Measurements from ENCODE around the gene RADIL. TPM values are rescaled to one million over a fixed set of nuclear protein-coding genes. Genes with fewer than 3 reads are reported as not detected.

The RADIL gene
- total and polyA plus RNA-seq, 2 of the 13 experiments (the other 11 are each of a cell fraction or from before 2014, with no cell fraction given), result 0.05 to 0.09 TPM

GRCh38 chr7:4782333-4783291, 100.9 kb downstream of the RADIL start:
- no peak overlapping the region for H3K9ac ChIP-seq (ENCODE audit: insufficient read depth, low read depth, low read length)
- H3K4me2 ChIP-seq (ENCODE audit: low read depth, low read length), result no peak overlapping the region
- WGBS (ENCODE audit: low lambda C conversion rate), result 97% methylated on average over 18 of the region's 36 CpGs
- peaks cover 13 to 37% of the 10 kb centered on the region in 2 experiments; a peak in 4 of 5 replicates for H3K36me3 ChIP-seq (replicated peaks in 1 of 2; ENCODE audit: control insufficient read depth in 1 of 2, insufficient read depth in 2 of 2, low read length in 2 of 2)
- H3K4me3 ChIP-seq (replicated peaks in 1 of 3; ENCODE audit: insufficient read depth in 1 of 3, low read depth in 2 of 3, low read length in 3 of 3), result no peak overlapping the region
- no peaks in the 10 kb centered on the region for H4K20me1 ChIP-seq (ENCODE audit: insufficient read depth, low read length)
- TF ChIP-seq AGO2 (optimal IDR thresholded peaks at IDR 0.05; ENCODE audit: low read depth, low read length) (peak; percentile 43), FOXP4 (CRISPR knock-in tag; IDR thresholded peaks at IDR 0.05) (no peak), ZFP1 (CRISPR knock-in tag; IDR thresholded peaks at IDR 0.05) (no peak), ZNF577 (CRISPR knock-in tag; IDR thresholded peaks at IDR 0.05; ENCODE audit: borderline replicate concordance, low read depth) (no peak)
- CTCF ChIA-PET (ENCODE audit: low intra/inter-chr PET ratio, low total read pairs), result no interaction called here
- BruUV-seq (replicated peaks), result no TSS peak
- intact Hi-C loops (cut with micrococcal nuclease; ENCODE audit: unreplicated experiment), result no loop called here
- no peak overlapping the region for H2AFZ ChIP-seq (ENCODE audit: low read length)
- peaks cover 8% of the 10 kb centered on the region for H3K79me2 ChIP-seq (ENCODE audit: insufficient read depth, low read length)
- FAIRE-seq (no peak), DNase-seq (ENCODE audit: low spot score) (no peak), ATAC-seq (no peak)
- no peaks in the 10 kb centered on the region for H3K9me3 ChIP-seq (ENCODE audit: low read length)
- POLR2A ChIA-PET, result no interaction called here
- H3K27ac ChIP-seq (ENCODE audit: extremely low read length, insufficient read depth, low read length), result no peak overlapping the region
- peaks cover 8% of the 10 kb centered on the region; the same call in 1 of the 2 replicates for H3K4me1 ChIP-seq (ENCODE audit: insufficient read depth, low read length)
- H3K27me3 ChIP-seq (ENCODE audit: control insufficient read depth in 1 of 2, insufficient read depth in 2 of 2, low read length in 2 of 2), result no peaks in the 10 kb centered on the region
- in situ Hi-C loops (cut with HindIII; ENCODE audit: extremely low pct_ligation_motif_present, low pct_unique_long_range_greater_than_20kb), result no loop called here
